Right lobe of liver (tissue), 6 donors: Measurements from ENCODE around the gene TSPAN9. TPM values are rescaled to one million over a fixed set of nuclear protein-coding genes. Genes with fewer than 3 reads are reported as not detected.

Experiments
- ATAC-seq, 4 donors: fragments of 200-7000 bp; cut with Tn5 transposase; one replicate each; pipeline ENCODE4 v1.9.1; 2020; ENCODE audit warnings: mild to moderate bottlenecking in 4 of 4, moderate library complexity in 4 of 4
- DNase-seq, 3 donors: peaks; one replicate each; pipeline ENCODE4 v3.0.0-alpha.2; 2020
- H3K27ac ChIP-seq, 3 donors: fragments of 200-600 bp; one replicate each; pipeline ENCODE4 v1.8.0; 2022
- H3K27me3 ChIP-seq, 2 donors: fragments of 200-600 bp; one replicate each; pipeline ENCODE4 v1.8.0; 2022
- H3K36me3 ChIP-seq, 4 donors: fragments of 200-600 bp; sonication (generic) in 1 of 4; one replicate each; pipeline versions ENCODE4 v1.5.1 to v1.8.0; 2017 to 2022; ENCODE audit warnings: control low read depth in 1 of 4
- H3K4me1 ChIP-seq, 4 donors: fragments of 200-600 bp; sonication (generic) in 1 of 4; one replicate each; pipeline versions ENCODE4 v1.5.1 to v1.8.0; 2017 to 2022; ENCODE audit warnings: control low read depth in 1 of 4
- H3K4me3 ChIP-seq, 3 donors: fragments of 200-600 bp; one replicate each; pipeline ENCODE4 v1.8.0; 2022
- H3K9me3 ChIP-seq, 4 donors: fragments of 200-600 bp; sonication (generic) in 1 of 4; one replicate each; pipeline versions ENCODE4 v1.5.1 to v1.8.0; 2017 to 2022; ENCODE audit warnings: control low read depth in 1 of 4
- CTCF ChIP-seq, 4 donors: fragments of 200-600 bp in 3 of 4; fragments of 450-650 bp in 1 of 4; IDR thresholded peaks; one replicate each; pipeline versions ENCODE4 v1.5.1 to v1.8.0; 2016 to 2022; ENCODE audit warnings: antibody characterized with exemption in 4 of 4, mild to moderate bottlenecking in 2 of 4
- POLR2A ChIP-seq: fragments of 450-650 bp; IDR thresholded peaks from one replicate; pipeline ENCODE4 v1.6.1; 2017; ENCODE audit warnings: antibody characterized with exemption, mild to moderate bottlenecking
- WGBS: methylation state at CpG from one replicate; pipeline ENCODE4 v1.1.6; 2018; ENCODE audit warnings: low coverage, low lambda C conversion rate; ENCODE audit not compliant: insufficient coverage; ENCODE audit errors: missing lambda C conversion rate; 5-methylcytosine and 5-hydroxymethylcytosine counted together
- intact Hi-C, 2 donors: fragments of 100-400 bp; cut with DNase I; formaldehyde crosslinking; loops; one replicate each; pipeline versions ENCODE4 v1.11.2 to v1.14.1; 2022
- total RNA-seq, 6 experiments: library from RNA; depleted of rRNA in 2 of 6; stranded (reverse); fragments of >200 nt in 2 of 6; fragmentation: NEBNext Ultra II Directional in 3 of 6; extraction: Animal tissue kit (Norgen Biotek cat#: 25700) in 3 of 6; gene quantifications; one replicate each; pipeline versions ENCODE4 v1.1.0 to v1.2.4, GENCODE V29; 2016 to 2023
- donor health status: DM: no; HTN: yes; CAD: no.
- donor health status: DM: no; HTN: no; CAD: no.
- donor health status: DM: no; HTN: no; CAD: no.
- donor health status: DM: no; HTN: yes; CAD: no.
- donor health status: DM: no; HTN: yes; CAD: no.

The TSPAN9 gene
- total RNA-seq, 6 experiments from 2014 or later, result 23.7 to 53.2 (median 39.8) TPM

- Histone ChIP-seq H3K4me3 (no peak overlapping the region), H3K9me3 (no peaks in the 10 kb centered on the region), H3K36me3 (peaks cover 0 to 12% (median 2%) of the 10 kb centered on the region in 4 donors), H3K27ac (no peak overlapping the region), H3K4me1 (peaks cover 0 to 11% (median 0%) of the 10 kb centered on the region in 4 donors), H3K27me3 (no peaks in the 10 kb centered on the region)
- TF ChIP-seq CTCF (IDR thresholded peaks at IDR 0.05) (no peak), POLR2A (no peak)
- 85% methylated on average over 8 of the region's 12 CpGs for WGBS
- ATAC-seq, result peak in 2 of 4 donors; percentile 15 to 42
- DNase-seq, result no peak
- intact Hi-C loops, result no loop called here
Measured at GRCh38 chr12:3216726-3217682, 139.8 kb downstream of the TSPAN9 start.

- Histone ChIP-seq H3K36me3 (peaks cover 0 to 12% (median 2%) of the 10 kb centered on the region in 4 donors), H3K4me3 (no peak overlapping the region), H3K27ac (no peak overlapping the region), H3K4me1 (peaks cover 0 to 11% (median 0%) of the 10 kb centered on the region in 4 donors), H3K27me3 (no peaks in the 10 kb centered on the region), H3K9me3 (no peaks in the 10 kb centered on the region)
- DNase-seq (no peak), ATAC-seq (no peak)
- intact Hi-C loops, result no loop called here
- TF ChIP-seq CTCF (IDR thresholded peaks at IDR 0.05) (no peak), POLR2A (no peak)
- 66% methylated on average over 4 of the region's 4 CpGs for WGBS
Measured at GRCh38 chr12:3217683-3218079, 140.5 kb downstream of the TSPAN9 start.

GRCh38 chr12:3218228-3219171 is 141.3 kb downstream of the TSPAN9 start:
- peaks cover 0 to 12% (median 2%) of the 10 kb centered on the region in 4 donors for H3K36me3 ChIP-seq
- intact Hi-C loops, result no loop called here
- ATAC-seq, result peak; percentile 55 to 70 (median 69)

More at GRCh38 chr12:3218228-3219171, 141.3 kb downstream of the TSPAN9 start:
- WGBS, result 54% methylated on average over 10 of the region's 19 CpGs
- Histone ChIP-seq H3K9me3 (no peaks in the 10 kb centered on the region), H3K4me3 (no peak overlapping the region), H3K4me1 (peaks cover 0 to 11% (median 0%) of the 10 kb centered on the region in 4 donors), H3K27ac (no peak overlapping the region), H3K27me3 (no peaks in the 10 kb centered on the region)
- TF ChIP-seq CTCF (IDR thresholded peaks at IDR 0.05) (no peak), POLR2A (no peak)
- peak in 2 of 3 donors; percentile 59 to 69 for DNase-seq
